NCI-H128 (cell line): Measurements from ENCODE around the gene AP1AR.

ENCODE experiments used
- DNase-seq: peaks from one replicate; lab custom pipeline; 2025; ENCODE audit not compliant: unreplicated experiment; lab: John Stamatoyannopoulos, UW

Gene AP1AR

GRCh38 chr4:112222219-112222955, 9.2 kb upstream of the AP1AR start:
- DNase-seq: no peak

- no peak for DNase-seq
These were observed 6.4 kb upstream of the AP1AR start for GRCh38 chr4:112225157-112225556.

GRCh38 chr4:112230879-112231778, 458 bp upstream of the AP1AR start:
- peak; percentile 76 for DNase-seq

- DNase-seq: peak; percentile 6
These were observed 3.5 kb downstream of the AP1AR start for GRCh38 chr4:112234952-112235609.

- no peak for DNase-seq
These were observed 4.5 kb downstream of the AP1AR start for GRCh38 chr4:112236040-112236439.

- DNase-seq: no peak
These were observed 7.2 kb downstream of the AP1AR start for GRCh38 chr4:112238833-112239232.

GRCh38 chr4:112245383-112245782, 13.8 kb downstream of the AP1AR start:
- DNase-seq: no peak

- DNase-seq: no peak
These were observed 15.4 kb downstream of the AP1AR start for GRCh38 chr4:112247021-112247420.

- no peak for DNase-seq
These were observed 19.5 kb downstream of the AP1AR start for GRCh38 chr4:112251019-112251643.

- no peak for DNase-seq
These were observed 20.6 kb downstream of the AP1AR start for GRCh38 chr4:112252234-112252633.

- no peak for DNase-seq
These were observed 21.9 kb downstream of the AP1AR start for GRCh38 chr4:112253382-112254000.

GRCh38 chr4:112257098-112257497, 25.5 kb downstream of the AP1AR start:
- no peak for DNase-seq

GRCh38 chr4:112266823-112267222, 35.2 kb downstream of the AP1AR start:
- DNase-seq: no peak

GRCh38 chr4:112270051-112270450, 38.5 kb downstream of the AP1AR start:
- no peak for DNase-seq

- DNase-seq: no peak
These were observed 39.2 kb downstream of the AP1AR start for GRCh38 chr4:112270640-112271421.

- no peak for DNase-seq
These were observed 40.7 kb downstream of the AP1AR start for GRCh38 chr4:112272292-112272691.

GRCh38 chr4:112274959-112275358, 43.4 kb downstream of the AP1AR start:
- DNase-seq: no peak

- no peak for DNase-seq
These were observed 44.5 kb downstream of the AP1AR start for GRCh38 chr4:112276113-112276512.

- no peak for DNase-seq
These were observed 45.6 kb downstream of the AP1AR start for GRCh38 chr4:112277220-112277619.
